ENCODE measurements around the gene ADCY5.

ADCY5 gene

DNA sequence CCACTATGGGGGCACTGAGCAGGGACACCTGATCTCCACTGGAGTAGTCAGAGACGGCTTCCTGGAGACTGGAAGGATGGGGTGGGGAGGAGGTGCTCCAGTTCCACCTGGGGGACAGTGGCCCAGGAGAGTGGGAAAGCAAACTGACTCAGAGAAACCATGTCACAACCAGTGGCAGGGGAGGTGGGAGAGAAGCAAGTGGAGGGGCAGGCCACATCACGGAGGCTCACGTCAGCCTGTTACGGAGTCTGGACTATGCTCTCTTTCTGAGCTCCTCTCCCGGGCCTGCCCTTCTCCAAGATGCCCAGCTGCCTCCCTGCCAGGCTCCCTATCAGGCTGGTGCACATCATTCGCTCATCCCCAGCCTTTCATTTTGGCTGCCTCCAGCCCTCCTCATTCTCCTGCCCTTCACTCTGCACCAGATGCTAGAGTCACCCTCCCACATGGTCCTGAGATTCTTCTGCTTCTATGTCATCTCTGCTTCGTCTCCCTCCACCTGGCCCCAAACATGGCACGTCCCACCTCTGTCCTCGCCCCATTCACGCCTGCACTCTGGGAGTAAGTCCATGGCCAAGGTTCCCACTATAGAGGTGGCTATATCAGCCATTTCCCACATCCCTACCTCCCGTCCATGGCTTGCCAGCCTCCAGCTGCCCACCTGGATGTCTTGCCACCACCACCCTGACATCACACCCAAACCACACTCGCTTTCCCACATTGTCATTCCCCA, 100.3 kb downstream of the ADCY5 start:
- H3K4me3 ChIP-seq (ENCODE audit: low read length) = no peak overlapping the region
- no peak for DNase-seq (ENCODE audit: low read depth)
- TF ChIP-seq CTCF (conservative IDR thresholded peaks at IDR 0.05; ENCODE audit: low read depth, low read length) = no peak

DNA sequence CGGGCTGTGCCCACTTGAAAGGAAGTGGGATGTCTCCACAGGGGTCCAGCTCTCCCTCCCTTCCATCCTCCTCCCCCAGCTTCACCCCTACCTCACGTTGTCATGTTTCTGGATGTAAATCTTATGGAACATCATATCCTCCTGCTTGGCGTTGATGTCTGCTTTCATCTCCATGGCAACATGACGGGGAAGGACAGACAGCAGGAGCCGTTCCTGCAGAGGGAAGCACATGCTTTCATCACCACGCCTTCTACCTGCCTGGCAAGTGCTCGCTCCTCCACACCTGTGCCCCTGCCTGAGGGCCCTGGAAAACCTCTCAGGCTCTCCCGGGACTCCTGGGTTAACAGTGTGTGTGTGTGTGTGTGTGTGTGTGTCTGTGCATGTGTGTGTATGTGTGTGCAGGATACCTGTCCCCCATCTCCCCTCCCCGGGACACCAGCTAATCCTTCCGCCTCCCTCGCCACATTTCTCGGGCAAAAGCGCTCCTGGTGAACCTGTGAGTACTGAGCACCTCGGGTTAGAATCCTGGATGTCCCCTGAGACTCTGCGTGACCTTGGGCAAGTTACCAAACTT, 101.1 kb downstream of the ADCY5 start:
- H3K4me3 ChIP-seq (ENCODE audit: low read length) = no peak overlapping the region
- DNase-seq (ENCODE audit: low read depth) = no peak
- no peak for TF ChIP-seq CTCF (conservative IDR thresholded peaks at IDR 0.05; ENCODE audit: low read depth, low read length)

DNA sequence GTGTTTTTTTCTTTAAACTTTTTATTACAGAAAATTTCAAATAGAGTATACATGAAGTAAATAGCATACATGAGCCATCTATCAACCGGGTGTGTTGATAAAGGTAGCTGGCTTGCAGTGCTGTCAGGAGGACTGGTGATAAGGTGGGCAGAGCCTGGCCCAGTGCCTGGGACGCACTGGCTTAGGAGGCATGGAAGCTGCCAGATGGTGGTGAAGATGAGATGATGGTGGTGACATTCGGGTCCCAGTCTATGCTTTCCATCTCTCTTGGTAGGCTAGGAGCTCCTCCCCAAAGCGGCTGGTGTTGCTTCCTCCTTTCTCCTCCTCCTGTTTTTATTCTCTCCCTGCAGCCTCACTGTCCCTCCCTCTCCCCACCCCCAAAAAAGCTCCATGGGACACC, 101.7 kb downstream of the ADCY5 start:
- no peak overlapping the region for H3K4me3 ChIP-seq (ENCODE audit: low read length)
- DNase-seq (ENCODE audit: low read depth) = no peak
- no peak for TF ChIP-seq CTCF (conservative IDR thresholded peaks at IDR 0.05; ENCODE audit: low read depth, low read length)

DNA sequence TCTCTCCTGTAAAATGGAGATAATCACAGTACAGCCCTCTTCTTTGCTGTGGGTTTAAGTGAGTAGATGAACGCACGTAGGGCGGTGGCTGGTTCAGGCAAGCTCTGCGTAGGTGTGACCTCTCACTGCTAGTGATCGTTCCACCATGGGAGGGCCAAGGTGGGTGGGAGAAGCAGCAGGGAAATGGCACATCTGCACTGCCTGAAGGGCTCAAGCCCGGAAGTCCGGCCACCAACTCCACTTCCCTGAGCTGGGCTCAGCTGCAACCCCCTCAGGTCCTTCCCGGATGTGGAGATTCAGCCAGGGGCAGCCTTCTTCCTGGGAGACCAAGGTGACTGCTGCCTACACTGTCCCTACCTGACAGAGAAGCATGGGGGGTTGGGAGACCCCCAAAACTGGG, 102.9 kb downstream of the ADCY5 start:
- no peak for TF ChIP-seq CTCF (conservative IDR thresholded peaks at IDR 0.05; ENCODE audit: low read depth, low read length)
- H3K4me3 ChIP-seq (ENCODE audit: low read length) = no peak overlapping the region
- DNase-seq (ENCODE audit: low read depth) = no peak

DNA sequence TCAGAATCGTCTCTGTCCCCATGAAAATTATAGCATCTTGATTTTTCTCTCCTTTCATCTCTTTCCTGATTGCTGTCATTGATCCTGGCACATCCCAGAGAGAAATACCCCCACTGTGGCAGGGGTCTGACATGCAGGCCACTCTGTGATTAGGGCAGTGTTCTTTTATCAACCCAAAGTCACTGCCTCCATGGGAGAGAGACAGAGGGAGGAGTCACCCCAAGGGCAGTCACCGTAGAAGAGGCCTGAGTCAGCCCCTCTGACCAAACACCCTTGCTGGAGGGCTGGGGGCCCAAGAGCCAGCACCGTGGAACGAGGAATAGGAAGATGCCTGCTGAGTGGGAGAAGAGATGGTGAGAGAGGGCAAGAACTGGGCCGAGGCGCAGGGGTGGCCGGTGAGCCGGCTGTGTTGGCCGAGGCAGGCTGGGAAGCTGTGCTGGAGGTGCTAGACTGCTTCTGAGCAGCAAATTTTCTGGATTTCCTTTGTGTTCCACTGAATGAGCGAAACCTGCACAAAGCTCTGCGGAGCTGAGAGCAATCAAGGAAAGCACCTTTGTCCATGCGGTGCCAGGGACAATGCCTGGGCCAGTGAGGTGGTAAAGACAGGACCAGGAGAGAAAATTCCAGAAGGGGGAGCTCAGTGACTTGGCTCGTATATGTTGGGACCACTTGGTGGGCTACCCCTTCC, 103.8 kb downstream of the ADCY5 start:
- H3K4me3 ChIP-seq (ENCODE audit: low read length) = no peak overlapping the region
- TF ChIP-seq CTCF (conservative IDR thresholded peaks at IDR 0.05; ENCODE audit: low read depth, low read length) = no peak
- no peak for DNase-seq (ENCODE audit: low read depth)

DNA sequence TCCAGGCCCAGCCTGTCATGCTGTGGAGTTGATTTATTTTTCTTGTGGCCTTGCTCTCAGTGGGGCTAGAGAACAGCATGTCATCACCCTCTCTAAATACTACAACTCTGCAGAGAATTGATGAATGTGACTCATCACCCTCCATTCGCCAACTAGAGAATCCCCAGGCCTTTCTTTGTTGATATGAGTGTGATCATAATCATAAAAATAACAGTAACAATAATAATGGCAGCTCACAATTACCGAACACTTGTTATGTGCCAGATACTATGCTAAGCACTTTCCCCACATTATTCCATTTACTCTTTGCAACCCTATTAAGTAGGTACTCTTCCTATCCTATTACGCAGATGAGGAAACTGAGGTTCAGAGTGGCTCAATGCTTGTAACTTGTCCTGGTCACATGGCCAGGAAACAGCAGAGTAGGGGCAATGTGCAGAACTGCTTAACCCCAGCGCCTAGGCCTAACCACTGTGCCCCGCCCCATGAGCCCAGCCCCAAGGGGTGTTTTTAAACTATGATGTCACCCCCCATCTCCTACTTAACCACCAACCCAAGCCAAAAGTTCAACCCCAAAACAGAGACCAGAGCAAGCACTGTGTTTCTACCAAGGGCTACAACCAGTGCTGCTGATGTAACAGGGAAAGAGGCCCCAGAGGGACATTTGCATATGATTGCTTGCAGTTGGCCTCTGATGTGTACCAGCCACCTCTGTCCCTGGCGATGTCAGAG, 104.5 kb downstream of the ADCY5 start:
- TF ChIP-seq CTCF (conservative IDR thresholded peaks at IDR 0.05; ENCODE audit: low read depth, low read length) = no peak
- no peak overlapping the region for H3K4me3 ChIP-seq (ENCODE audit: low read length)
- no peak for DNase-seq (ENCODE audit: low read depth)
